Right lobe of liver (tissue), 4 donors: ENCODE results near the gene PRKAG2.

ENCODE experiments used
- POLR2A ChIP-seq: fragments of 450-650 bp; IDR thresholded peaks from one replicate; pipeline ENCODE4 v1.6.1; 2017; ENCODE audit warnings: antibody characterized with exemption, mild to moderate bottlenecking
- TF ChIP-seq, protein P1 (sequence below), 4 donors: fragments of 200-600 bp in 3 of 4; fragments of 450-650 bp in 1 of 4; IDR thresholded peaks; one replicate each; pipeline versions ENCODE4 v1.5.1 to v1.8.0; 2016 to 2022; ENCODE audit warnings: antibody characterized with exemption in 4 of 4, mild to moderate bottlenecking in 2 of 4
- donor health status: DM: no; HTN: no; CAD: no.
- donor health status: DM: no; HTN: no; CAD: no.
- donor health status: DM: no; HTN: yes; CAD: no.

DNA sequence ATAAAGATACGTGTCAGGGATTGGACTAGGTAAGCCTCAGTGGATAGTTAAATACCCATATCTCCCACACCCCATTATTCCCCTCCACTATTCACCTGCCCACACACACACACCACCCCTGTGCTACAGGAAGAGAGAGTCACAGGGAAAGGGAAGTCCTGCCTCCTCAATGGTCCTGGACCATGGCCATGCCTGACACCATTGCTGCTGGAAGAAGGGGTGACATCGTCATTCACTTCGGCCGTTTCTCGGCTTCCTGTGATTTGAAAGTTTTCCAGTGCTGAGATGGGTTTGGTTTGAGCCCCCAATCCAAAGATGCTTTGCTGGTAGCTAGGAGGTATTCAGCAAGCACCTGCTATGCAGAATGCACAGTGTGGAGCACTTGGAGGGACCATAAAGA is 18.5 kb downstream of the PRKAG2 start:
- TF ChIP-seq, protein P1, sequence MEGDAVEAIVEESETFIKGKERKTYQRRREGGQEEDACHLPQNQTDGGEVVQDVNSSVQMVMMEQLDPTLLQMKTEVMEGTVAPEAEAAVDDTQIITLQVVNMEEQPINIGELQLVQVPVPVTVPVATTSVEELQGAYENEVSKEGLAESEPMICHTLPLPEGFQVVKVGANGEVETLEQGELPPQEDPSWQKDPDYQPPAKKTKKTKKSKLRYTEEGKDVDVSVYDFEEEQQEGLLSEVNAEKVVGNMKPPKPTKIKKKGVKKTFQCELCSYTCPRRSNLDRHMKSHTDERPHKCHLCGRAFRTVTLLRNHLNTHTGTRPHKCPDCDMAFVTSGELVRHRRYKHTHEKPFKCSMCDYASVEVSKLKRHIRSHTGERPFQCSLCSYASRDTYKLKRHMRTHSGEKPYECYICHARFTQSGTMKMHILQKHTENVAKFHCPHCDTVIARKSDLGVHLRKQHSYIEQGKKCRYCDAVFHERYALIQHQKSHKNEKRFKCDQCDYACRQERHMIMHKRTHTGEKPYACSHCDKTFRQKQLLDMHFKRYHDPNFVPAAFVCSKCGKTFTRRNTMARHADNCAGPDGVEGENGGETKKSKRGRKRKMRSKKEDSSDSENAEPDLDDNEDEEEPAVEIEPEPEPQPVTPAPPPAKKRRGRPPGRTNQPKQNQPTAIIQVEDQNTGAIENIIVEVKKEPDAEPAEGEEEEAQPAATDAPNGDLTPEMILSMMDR (IDR thresholded peaks at IDR 0.05): no peak
- TF ChIP-seq POLR2A: no peak
